ENCODE measurements around the gene MEOX1. TPM values are rescaled to one million over a fixed set of nuclear protein-coding genes. Genes with fewer than 3 reads are reported as not detected.

Gene MEOX1
- total RNA-seq, 1 donor from 2014 or later, result not detected

- no peak for DNase-seq (ENCODE audit: low read depth)
Observed at GRCh38 chr17:43680461-43680860, 18.7 kb upstream of the MEOX1 start.

GRCh38 chr17:43679911-43680310 lies 18.2 kb upstream of the MEOX1 start:
- no peak for DNase-seq (ENCODE audit: low read depth)

DNA sequence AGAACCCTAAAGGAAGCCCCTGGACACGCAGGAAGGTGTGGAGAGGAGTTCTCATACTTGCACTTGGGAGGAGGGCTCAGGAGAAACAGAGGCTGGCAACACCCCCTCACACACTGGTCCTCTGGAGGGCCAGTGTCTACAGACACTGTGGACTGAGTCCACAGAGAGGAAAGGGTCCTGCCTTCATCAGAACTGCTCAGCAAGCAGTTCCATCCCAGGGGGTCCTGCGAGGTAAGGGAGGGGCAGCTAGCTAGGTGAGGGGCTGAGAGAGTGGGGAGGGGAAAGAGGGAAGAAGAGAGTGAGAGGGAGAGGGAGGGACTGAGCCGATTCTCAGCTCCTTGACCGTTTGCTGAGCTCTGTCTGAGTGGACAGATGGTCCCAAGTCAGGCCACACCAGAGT lies 17.7 kb upstream of the MEOX1 start:
- DNase-seq (ENCODE audit: low read depth), result no peak

GRCh38 chr17:43676471-43676870 lies 14.7 kb upstream of the MEOX1 start:
- DNase-seq (ENCODE audit: low read depth), result peak; percentile 59

DNA sequence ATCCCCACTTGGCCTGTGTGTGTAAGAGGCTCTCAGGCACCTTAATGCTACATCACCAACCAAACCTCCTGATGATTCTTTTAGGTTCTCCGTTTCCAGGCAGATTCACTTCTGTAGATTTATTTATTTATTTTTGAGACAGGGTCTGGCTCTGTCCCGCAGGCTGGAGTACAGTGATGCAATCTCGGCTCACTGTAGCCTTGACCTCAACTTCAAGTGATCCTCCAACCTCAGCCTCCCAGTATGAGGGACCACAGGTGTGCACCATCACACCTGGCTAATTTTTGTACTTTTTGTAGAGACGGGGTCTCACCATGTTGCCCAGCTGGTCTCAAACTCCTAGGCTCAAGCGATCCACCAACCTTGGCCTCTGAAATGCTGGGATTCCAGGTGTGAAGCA lies 12.7 kb upstream of the MEOX1 start:
- no peak for DNase-seq (ENCODE audit: low read depth)

DNA sequence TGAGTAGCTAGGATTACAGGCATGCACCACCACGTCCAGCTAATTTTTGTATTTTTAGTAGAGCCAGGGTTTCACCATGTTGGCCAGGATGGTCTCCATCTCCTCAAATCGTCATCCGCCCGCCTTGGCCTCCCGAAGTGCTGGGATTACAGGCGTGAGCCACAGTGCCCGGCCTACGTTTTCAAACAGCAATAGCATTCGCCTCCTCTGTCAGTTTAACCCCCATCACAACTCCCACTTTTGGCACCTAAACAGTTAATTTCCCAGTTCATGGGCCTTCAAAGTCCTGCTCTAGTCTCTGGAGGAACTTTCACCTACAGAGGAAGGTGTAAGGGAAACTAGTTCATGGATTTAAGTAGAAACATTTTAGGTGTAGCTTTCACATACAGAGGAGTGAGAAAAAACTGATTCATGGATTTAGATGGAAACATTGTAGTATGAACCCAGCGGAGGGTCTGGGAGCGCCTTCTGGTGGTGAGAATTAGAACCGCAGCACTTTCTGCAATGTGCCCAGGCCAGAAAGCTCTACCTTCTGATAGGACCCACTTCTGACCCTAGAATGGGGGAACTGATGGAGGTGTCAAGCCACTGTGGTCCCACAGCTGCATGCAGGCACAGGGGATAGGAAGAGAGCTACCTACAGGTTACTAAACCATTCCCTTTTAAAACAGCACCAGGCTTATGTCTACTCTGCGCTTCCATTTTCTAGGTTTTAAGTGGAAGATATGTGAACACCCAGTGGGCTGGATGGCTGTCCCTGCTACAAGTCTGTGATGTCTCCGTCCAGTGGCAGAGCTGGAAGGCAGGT lies 12.0 kb upstream of the MEOX1 start:
- DNase-seq (ENCODE audit: low read depth), result peak; percentile 54

- DNase-seq (ENCODE audit: low read depth), result no peak
Observed at GRCh38 chr17:43671755-43672519, 10.2 kb upstream of the MEOX1 start.

DNA sequence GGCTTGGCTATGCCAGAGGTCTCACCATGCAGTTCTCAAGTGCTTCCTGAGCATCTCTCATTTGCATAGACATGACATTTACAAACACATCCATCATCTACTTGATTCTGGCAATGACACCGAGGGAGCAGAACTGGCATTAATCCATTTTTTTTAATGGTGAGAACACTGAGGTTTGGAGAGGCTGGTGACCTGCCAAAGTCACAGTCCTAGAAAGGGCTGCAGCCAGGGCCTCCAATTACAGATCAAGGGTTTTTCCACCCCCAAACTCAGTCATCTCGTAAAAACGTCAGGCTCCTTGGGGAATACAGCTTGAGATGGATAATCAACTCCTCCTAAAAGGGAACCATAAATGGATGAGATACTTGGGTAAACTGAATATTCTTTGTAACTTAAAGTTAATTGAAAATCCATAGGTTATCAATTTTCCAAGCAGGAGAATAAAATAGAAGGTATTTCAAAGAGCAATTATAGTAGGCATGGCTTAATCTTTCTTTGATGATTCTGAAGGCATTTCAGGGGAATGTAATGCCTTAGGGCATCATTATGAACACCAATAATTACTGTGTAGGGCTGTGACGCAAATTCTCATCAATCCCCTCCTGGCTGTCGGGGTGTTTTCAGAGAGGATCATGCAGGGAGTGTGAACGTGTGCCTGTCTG lies 9.4 kb upstream of the MEOX1 start:
- DNase-seq (ENCODE audit: low read depth), result no peak

DNA sequence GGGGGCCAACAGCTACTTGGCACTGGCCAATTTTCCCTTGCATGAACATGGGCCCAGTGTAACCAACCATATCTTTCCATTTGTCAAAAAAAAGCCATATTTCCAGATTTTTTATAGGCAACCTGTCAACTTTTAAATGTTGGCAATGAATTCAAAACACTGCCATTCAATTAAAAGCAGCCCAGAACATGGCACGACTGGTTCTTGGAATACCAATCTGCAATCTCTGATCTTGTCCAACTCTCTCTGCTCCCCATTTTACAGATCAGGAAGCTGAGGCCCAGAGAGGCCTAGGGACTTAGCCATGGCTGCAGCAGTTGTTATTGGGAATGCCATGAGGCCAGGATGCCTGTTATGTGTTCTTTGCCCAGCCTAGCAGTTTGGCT lies 8.9 kb upstream of the MEOX1 start:
- no peak for DNase-seq (ENCODE audit: low read depth)

GRCh38 chr17:43669971-43670644 lies 8.4 kb upstream of the MEOX1 start:
- DNase-seq (ENCODE audit: low read depth), result peak; percentile 41

DNA sequence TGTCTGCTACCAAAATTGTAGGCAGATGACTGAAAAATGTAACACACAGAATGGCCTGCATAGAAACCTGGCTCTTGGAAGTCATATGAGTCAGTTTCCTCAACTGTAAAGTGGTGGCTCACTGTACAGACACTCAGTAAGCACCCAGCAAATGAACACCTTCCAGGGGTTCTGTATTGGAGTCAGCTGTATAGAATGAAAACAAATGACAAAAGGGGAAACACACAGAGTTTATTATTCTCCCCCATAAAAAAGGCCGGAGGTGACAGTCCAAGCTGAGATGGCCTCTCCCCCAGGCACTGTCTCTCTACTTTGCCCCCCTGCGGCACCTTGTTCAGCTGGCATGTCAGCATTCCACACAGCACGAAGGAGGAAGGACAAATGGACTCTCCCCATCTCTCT lies 6.2 kb upstream of the MEOX1 start:
- peak; percentile 43 for DNase-seq (ENCODE audit: low read depth)

DNA sequence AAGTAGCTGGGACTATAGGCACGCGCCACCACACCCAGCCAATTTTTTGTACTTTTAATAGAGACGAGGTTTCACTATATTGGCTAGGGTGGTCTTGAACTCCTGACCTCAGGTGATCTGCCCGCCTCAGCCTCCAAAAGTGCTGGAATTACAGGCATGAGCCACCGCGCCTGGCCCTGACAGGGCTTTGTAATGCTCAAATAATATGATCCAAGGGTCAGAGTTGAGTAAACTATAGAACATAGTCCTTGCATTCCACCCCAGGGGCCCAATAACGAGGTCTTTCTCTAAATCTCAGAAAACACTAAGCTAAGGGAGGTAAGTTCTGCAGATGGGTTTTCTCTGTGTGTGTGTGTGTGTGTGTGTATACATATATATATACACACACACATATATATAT lies 5.8 kb upstream of the MEOX1 start:
- no peak for DNase-seq (ENCODE audit: low read depth)

DNA sequence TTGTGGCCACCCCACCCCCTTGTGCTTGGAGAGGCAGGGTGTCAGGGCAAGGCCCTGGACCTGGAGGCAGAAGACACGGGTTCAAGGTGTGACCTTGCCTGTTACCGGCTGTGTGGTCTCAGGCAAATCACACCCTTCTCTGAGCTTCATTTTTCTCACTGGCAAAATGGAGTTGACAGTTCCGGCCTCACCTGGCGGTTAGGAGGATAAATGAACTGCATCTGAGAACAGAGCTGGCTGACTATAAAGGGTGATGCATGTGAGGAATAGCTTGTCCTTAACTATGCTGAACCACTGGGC lies 4.2 kb upstream of the MEOX1 start:
- DNase-seq (ENCODE audit: low read depth), result no peak

DNA sequence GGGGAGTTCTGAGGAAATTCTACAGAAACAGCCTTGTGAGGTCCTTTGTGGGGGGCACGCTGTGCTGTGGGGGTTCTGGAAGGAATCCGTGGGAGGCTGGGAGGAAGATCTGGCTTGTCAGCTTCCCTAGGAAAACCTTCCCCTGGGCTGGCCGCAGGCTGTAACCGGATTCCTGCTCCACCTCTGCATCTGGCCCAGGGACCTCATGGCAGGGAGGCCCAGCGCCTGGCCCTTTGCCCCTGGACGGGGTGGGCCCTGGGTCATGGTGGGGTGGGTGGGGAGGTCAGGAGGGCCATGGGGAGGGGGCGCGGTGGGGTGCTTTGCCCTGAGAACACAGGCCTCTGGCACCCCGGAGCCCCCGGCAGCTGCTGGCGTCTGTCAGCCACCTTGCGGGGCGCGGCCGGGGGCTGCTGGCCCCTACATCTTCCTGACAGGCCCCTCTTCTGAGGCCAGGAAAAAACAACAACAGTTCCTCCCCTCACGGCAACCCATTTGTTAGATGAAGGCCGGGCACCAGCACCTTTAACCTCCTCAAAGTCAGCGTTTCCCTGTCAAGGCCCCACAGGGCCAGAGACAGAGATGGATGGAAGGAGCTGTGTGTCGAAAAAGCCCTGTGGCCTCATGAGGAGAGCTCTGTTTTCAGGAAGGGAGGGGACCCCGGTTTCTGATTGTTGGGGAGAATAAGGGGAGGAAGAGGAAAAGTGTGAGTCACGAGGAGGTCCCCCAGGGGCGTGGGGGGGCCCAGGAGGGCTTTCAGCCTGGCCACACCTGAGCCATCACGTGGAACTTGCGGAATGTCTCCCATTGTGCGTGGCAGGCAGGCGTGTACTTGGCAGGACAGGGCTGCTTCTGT lies 3.6 kb upstream of the MEOX1 start:
- DNase-seq (ENCODE audit: low read depth), result peak; percentile 46

DNA sequence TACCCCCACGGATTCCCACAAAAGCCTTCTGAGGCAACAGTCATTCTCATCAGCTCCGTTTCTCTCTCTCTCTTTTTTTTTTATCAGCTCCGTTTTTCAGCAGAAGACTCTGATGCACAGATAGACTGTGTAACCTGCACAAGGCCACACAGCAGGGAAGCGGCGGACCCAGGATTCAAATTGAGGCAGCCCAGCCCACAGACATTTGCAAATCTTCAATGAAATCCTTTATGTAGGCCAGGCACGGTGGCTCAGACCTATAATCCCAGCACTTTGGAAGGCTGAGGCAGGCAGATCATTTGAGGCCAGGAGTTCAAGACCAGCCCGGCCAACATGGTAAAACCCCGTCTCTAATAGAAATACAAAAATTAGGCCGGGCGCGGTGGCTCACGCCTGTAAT lies 2.4 kb upstream of the MEOX1 start:
- no peak for DNase-seq (ENCODE audit: low read depth)

GRCh38 chr17:43663383-43663782 lies 1.7 kb upstream of the MEOX1 start:
- no peak for DNase-seq (ENCODE audit: low read depth)

DNA sequence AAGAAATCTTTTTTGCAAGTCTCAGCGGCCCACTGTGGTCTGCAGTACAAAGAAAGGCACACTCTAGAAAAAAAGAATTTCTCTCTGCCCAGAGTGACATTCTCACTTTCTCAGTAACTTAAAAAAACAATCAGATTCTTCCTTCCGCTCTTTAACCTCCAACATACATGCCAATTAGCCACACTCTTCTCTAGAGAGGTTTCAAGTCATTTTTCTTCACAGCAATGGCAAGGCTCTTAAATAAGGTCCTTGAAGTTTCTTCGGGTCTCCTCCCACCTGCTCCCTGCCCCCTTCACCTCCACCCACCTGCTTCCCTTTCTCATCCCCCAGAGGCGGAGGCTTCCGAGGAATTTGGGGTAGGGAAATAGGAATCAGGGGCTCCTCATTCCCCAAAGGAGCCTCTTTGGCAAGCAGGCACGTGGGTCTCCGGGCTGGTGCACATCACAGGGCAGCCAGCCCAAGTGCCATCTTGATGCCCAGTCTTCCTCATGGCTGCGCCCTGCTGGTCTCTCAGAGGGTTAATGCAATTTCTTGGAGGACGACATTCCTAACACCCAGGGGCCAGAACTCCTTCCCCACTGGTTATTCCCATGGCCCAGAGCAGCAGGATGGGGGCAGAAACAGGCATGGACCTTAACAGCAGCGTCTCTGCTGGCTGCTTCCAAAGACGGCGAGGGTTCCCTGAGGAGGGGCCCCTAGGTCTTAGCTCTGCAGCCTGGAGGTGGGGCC lies 855 bp upstream of the MEOX1 start:
- DNase-seq (ENCODE audit: low read depth), result no peak

DNA sequence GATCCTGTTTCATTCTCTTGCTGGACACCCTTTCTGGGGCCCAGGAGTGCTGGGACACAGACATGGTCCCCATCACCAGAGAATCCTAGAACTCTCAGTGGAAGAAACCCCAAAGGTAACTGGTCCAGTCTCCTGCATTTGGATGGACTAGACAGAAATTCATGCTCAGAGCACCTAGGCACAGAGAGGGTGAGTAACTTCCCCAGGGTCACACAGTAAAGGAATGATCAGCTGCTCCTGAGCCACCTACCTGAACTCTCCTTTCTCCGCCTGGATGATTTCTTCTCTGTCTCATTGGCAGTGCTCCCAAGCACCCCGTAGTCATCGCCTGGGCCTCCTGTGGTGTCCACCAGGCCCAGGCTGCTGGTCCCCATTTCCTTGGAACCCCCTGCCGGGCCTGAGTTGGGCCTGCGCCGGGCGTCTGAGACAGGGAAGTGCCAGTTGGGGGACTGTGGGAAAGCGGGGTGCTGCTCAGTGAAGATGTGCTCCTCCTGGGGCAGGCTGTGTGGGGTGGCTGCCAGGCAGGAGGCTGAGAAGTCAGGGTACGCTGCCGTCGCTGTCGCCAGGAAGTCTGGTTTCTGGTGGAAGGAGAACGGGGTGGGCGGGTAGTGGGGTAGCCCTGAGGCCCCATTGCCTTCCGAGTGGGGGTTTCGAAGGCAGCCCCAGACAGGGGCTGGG lies 767 bp downstream of the MEOX1 start:
- DNase-seq (ENCODE audit: low read depth), result no peak

GRCh38 chr17:43659823-43660617 lies 1.7 kb downstream of the MEOX1 start:
- no peak for DNase-seq (ENCODE audit: low read depth)

All from renal cortical epithelial cell (primary cell).